M059J (cell line): ENCODE measurements around the gene BTRC. TPM values are rescaled to one million over a fixed set of nuclear protein-coding genes. Genes with fewer than 3 reads are reported as not detected.

ENCODE experiments used
- DNase-seq: peaks from one replicate; pipeline ENCODE4 v3.0.0-alpha.2; 2012; ENCODE audit warnings: low read depth
- total RNA-seq: library from RNA; depleted of rRNA; stranded (reverse); fragments of >200 nt; shearing (Covaris generic); gene quantifications from 2 replicates; pipeline ENCODE4 v1.2.3, GENCODE V29; 2014

Gene BTRC
- total RNA-seq, 1 experiment from 2014 or later: 11.4 TPM

- DNase-seq: no peak
Measured at GRCh38 chr10:101535949-101536348, 182.0 kb downstream of the BTRC start.

GRCh38 chr10:101536800-101537199 lies 182.8 kb downstream of the BTRC start:
- DNase-seq: peak; percentile 20

GRCh38 chr10:101538446-101538845 lies 184.5 kb downstream of the BTRC start:
- DNase-seq: no peak

- no peak for DNase-seq
Measured at GRCh38 chr10:101545898-101546297, 191.9 kb downstream of the BTRC start.

GRCh38 chr10:101550965-101551364 lies 197.0 kb downstream of the BTRC start:
- DNase-seq: no peak

- DNase-seq: no peak
Measured at GRCh38 chr10:101552442-101552841, 198.5 kb downstream of the BTRC start.

- no peak for DNase-seq
Measured at GRCh38 chr10:101557541-101557940, 203.6 kb downstream of the BTRC start.

- no peak for DNase-seq
Measured at GRCh38 chr10:101558204-101558603, 204.2 kb downstream of the BTRC start.

GRCh38 chr10:101558671-101559595 lies 205.0 kb downstream of the BTRC start:
- no peak for DNase-seq

- no peak for DNase-seq
Measured at GRCh38 chr10:101559596-101560297, 205.8 kb downstream of the BTRC start.

- no peak for DNase-seq
Measured at GRCh38 chr10:101560298-101561067, 206.5 kb downstream of the BTRC start.

- no peak for DNase-seq
Measured at GRCh38 chr10:101561068-101561915, 207.3 kb downstream of the BTRC start.

GRCh38 chr10:101562231-101562630 lies 208.3 kb downstream of the BTRC start:
- no peak for DNase-seq

GRCh38 chr10:101563007-101563406 lies 209.0 kb downstream of the BTRC start:
- no peak for DNase-seq

GRCh38 chr10:101563497-101564040 lies 209.6 kb downstream of the BTRC start:
- DNase-seq: no peak

- no peak for DNase-seq
Measured at GRCh38 chr10:101564490-101564991, 210.6 kb downstream of the BTRC start.

- no peak for DNase-seq
Measured at GRCh38 chr10:101565370-101565900, 211.5 kb downstream of the BTRC start.

GRCh38 chr10:101565936-101566332 lies 212.0 kb downstream of the BTRC start:
- DNase-seq: no peak

GRCh38 chr10:101566333-101567164 lies 212.6 kb downstream of the BTRC start:
- no peak for DNase-seq
